ENCODE measurements around the gene KLK3. TPM values are rescaled to one million over a fixed set of nuclear protein-coding genes. Genes with fewer than 3 reads are reported as not detected.

KLK3 gene
- total and polyA plus RNA-seq, 2 of the 4 experiments (the other 2 are of a cell fraction), result not detected

- Histone ChIP-seq H3K14ac (replicated peaks; ENCODE audit: low read depth, low read length) (no peak overlapping the region), H3K23ac (ENCODE audit: low read depth, low read length) (no peak overlapping the region), H2AK5ac (ENCODE audit: low read depth, low read length) (no peak overlapping the region), H4K5ac (ENCODE audit: low read depth, low read length) (no peak overlapping the region), H3K4ac (ENCODE audit: low read depth, low read length) (no peak overlapping the region), H3K9me3 (ENCODE audit: control insufficient read depth, insufficient read depth, low read length) (no peaks in the 10 kb centered on the region), H3K79me1 (ENCODE audit: low read depth in 1 of 2, low read length in 2 of 2) (no peaks in the 10 kb centered on the region), H4K20me1 (ENCODE audit: insufficient read depth, low read length) (no peaks in the 10 kb centered on the region), H4K91ac (ENCODE audit: insufficient read depth, low read depth, low read length) (no peak overlapping the region), H4K8ac (ENCODE audit: low read depth in 2 of 2, low read length in 2 of 2) (no peak overlapping the region), H2AFZ (replicated peaks; ENCODE audit: low read length, poor library complexity) (peak overlapping the region; percentile 85), H2BK120ac (ENCODE audit: low read depth, low read length) (no peak overlapping the region), H2BK5ac (ENCODE audit: low read depth, low read length, poor library complexity, severe bottlenecking) (no peak overlapping the region), H3K9me1 (ENCODE audit: insufficient read depth, low read length) (no peaks in the 10 kb centered on the region), H2BK20ac (ENCODE audit: low read depth, low read length) (no peak overlapping the region), H3K56ac (ENCODE audit: extremely low read depth, insufficient read depth, low read length) (no peak overlapping the region), H3K4me1 (ENCODE audit: control insufficient read depth, insufficient read depth, low read length) (no peaks in the 10 kb centered on the region), H3K27me3 (ENCODE audit: control insufficient read depth, insufficient read depth, low read length) (peaks cover 45% of the 10 kb centered on the region), H2BK15ac (ENCODE audit: low read depth, low read length) (no peak overlapping the region), H3K4me3 (ENCODE audit: insufficient read depth, low read depth, low read length) (peak overlapping the region; percentile 42), H3K4me2 (ENCODE audit: low read depth, low read length) (peak overlapping the region; percentile 77), H3K18ac (ENCODE audit: low read depth, low read length) (no peak overlapping the region), H3K9ac (ENCODE audit: low read depth, low read length) (no peak overlapping the region), H3K36me3 (ENCODE audit: control insufficient read depth, insufficient read depth, low read length) (no peaks in the 10 kb centered on the region), H2AK9ac (replicated peaks; ENCODE audit: low read depth, low read length, poor library complexity) (no peak overlapping the region), H3K27ac (ENCODE audit: insufficient read depth, low read length) (no peak overlapping the region)
- ChIA-PET POLR2A (ENCODE audit: unreplicated experiment) (no interaction called here), CTCF (no interaction called here)
- 12% methylated on average over 27 of the region's 52 CpGs; no CpG with 5 or more reads in 1 of the 2 experiments for WGBS, 2 experiments (ENCODE audit: extremely low coverage in 2 of 2, insufficient read length in 1 of 2)
- in situ Hi-C loops (cut with MboI; ENCODE audit: low sequenced_read_pairs) (no loop called here), dilution Hi-C loops (cut with HindIII; ENCODE audit: low sequenced_read_pairs, unreplicated experiment) (no loop called here), intact Hi-C loops (cut with micrococcal nuclease) (no loop called here)
- ATAC-seq (ENCODE audit: low read depth) (peak; percentile 87), DNase-seq (no peak)
- TF ChIP-seq BHLHE40 (IDR thresholded peaks at IDR 0.05; ENCODE audit: low read depth, low read length), result no peak
- TF ChIP-seq RAD21 (IDR thresholded peaks at IDR 0.05; ENCODE audit: low read length), result no peak
- TF ChIP-seq CHD1 (IDR thresholded peaks at IDR 0.05; ENCODE audit: low read depth, low read length), result no peak
- TF ChIP-seq RFX5 (IDR thresholded peaks at IDR 0.05; ENCODE audit: low read depth, low read length), result no peak
- no peak for TF ChIP-seq ELK1 (IDR thresholded peaks at IDR 0.05; ENCODE audit: borderline replicate concordance, low read depth, low read length)
- no peak for TF ChIP-seq RCOR1 (IDR thresholded peaks at IDR 0.05; ENCODE audit: insufficient replicate concordance, low read length)
- no peak for TF ChIP-seq SMC3 (IDR thresholded peaks at IDR 0.05; ENCODE audit: low read depth, low read length)
- TF ChIP-seq FOS (IDR thresholded peaks at IDR 0.05; ENCODE audit: low read depth, low read length), result no peak
- no peak for TF ChIP-seq POLR2A (IDR thresholded peaks at IDR 0.05; ENCODE audit: low read depth, low read length)
- TF ChIP-seq CTCF (conservative IDR thresholded peaks at IDR 0.05; ENCODE audit: low read depth, low read length), result no peak
- TF ChIP-seq MAZ (IDR thresholded peaks at IDR 0.05; ENCODE audit: borderline replicate concordance, low read depth, low read length), result no peak
- TF ChIP-seq MXI1 (IDR thresholded peaks at IDR 0.05; ENCODE audit: borderline replicate concordance, low read depth, low read length), result no peak
- no peak for TF ChIP-seq USF2 (IDR thresholded peaks at IDR 0.05; ENCODE audit: low read depth, low read length)
- no peak for TF ChIP-seq CEBPB (IDR thresholded peaks at IDR 0.05; ENCODE audit: low read depth, low read length)
- no peak for TF ChIP-seq MAFK (IDR thresholded peaks at IDR 0.05; ENCODE audit: low read depth, low read length)
- BruUV-seq (replicated peaks), result no TSS peak
Observed at GRCh38 chr19:50817941-50818858, 36.5 kb upstream of the KLK3 start.
